ENCODE results near the gene KCNK3. TPM values are rescaled to one million over a fixed set of nuclear protein-coding genes. Genes with fewer than 3 reads are reported as not detected.

KCNK3 gene
- total and polyA plus RNA-seq, 9 donors: 0.88 to 4.0 (median 1.4) TPM

DNA sequence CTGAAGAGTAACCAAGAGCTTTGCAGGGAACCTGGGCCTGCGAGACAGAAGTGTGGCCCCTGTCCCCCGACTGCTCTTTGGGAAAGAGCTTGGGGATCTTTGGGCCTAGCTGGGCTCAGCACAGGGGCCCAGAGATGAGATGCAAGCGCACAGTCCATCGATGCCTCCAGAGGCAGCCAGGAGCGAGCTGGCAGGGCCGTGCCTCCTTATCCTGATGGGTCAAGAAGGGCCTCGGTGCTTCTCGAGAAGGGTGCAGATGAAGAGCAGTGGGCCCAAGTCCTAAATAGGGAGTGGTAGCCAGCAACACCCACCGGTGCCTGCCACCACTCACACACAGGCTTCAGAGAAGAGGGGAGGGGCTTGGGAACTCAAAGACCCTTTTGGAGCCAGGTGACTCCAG lies 17.6 kb downstream of the KCNK3 start:
- H3K4me1 ChIP-seq (ENCODE audit: control insufficient read depth, insufficient read depth, low read length): peaks cover 81% of the 10 kb centered on the region
- WGBS (ENCODE audit: insufficient coverage): 62% methylated on average over 4 of the region's 9 CpGs

DNA sequence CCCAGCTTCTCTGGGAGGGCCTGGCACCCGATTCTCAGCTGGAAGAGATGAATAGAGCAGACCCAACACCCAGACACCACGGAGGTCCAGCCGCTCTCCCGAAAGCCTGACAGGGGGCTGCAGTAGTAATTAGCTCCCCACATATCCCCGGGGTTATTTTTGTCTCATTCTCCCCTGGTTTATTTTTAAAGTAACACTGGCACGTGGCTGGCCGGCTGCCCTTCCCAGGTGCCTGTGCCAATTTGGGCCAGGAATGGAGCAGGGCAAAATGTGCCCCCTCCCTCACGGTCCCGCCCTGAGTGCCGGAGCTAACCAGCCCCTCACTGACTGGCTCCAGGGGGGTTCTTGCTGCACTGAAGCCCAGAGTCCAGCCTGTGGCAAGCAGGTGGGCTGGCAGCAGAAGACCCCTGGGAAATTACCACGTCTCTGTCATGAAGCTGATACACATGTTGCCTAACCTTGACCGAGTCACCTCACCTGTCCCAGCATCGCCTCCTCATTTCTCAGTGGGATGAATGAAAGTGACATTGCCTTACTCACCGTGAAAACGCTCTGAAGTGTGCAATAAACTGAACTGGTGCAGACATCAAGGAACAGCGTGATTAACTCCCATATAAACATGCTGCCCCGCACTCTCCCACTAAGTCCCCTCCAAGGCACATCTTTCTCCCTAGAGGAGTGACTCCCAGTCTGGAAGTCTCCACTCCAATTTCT lies 18.4 kb downstream of the KCNK3 start:
- WGBS (ENCODE audit: insufficient coverage): 52% methylated on average over 15 of the region's 17 CpGs
- H3K27me3 ChIP-seq (ENCODE audit: control insufficient read depth, insufficient read depth, low read length): peaks cover under 1% of the 10 kb centered on the region
- H3K27ac ChIP-seq (ENCODE audit: low read length): peak overlapping the region; percentile 51
- no peak overlapping the region for H3K4me3 ChIP-seq (ENCODE audit: low read length)
- H3K36me3 ChIP-seq (ENCODE audit: control insufficient read depth, insufficient read depth, low read length): no peaks in the 10 kb centered on the region
- H3K4me1 ChIP-seq (ENCODE audit: control insufficient read depth, insufficient read depth, low read length): peaks cover 86% of the 10 kb centered on the region
- no peak for DNase-seq
- H3K9me3 ChIP-seq (replicated peaks; ENCODE audit: control insufficient read depth, low read depth, low read length): no peaks in the 10 kb centered on the region

More for the DNA sequence above, 17.6 kb downstream of the KCNK3 start:
- Histone ChIP-seq H3K4me3 (ENCODE audit: low read length) (no peak overlapping the region), H3K36me3 (ENCODE audit: control insufficient read depth, insufficient read depth, low read length) (no peaks in the 10 kb centered on the region), H3K27me3 (ENCODE audit: control insufficient read depth, insufficient read depth, low read length) (peaks cover 2% of the 10 kb centered on the region), H3K27ac (ENCODE audit: low read length) (no peak overlapping the region), H3K9me3 (replicated peaks; ENCODE audit: control insufficient read depth, low read depth, low read length) (no peaks in the 10 kb centered on the region)
- DNase-seq: no peak

DNA sequence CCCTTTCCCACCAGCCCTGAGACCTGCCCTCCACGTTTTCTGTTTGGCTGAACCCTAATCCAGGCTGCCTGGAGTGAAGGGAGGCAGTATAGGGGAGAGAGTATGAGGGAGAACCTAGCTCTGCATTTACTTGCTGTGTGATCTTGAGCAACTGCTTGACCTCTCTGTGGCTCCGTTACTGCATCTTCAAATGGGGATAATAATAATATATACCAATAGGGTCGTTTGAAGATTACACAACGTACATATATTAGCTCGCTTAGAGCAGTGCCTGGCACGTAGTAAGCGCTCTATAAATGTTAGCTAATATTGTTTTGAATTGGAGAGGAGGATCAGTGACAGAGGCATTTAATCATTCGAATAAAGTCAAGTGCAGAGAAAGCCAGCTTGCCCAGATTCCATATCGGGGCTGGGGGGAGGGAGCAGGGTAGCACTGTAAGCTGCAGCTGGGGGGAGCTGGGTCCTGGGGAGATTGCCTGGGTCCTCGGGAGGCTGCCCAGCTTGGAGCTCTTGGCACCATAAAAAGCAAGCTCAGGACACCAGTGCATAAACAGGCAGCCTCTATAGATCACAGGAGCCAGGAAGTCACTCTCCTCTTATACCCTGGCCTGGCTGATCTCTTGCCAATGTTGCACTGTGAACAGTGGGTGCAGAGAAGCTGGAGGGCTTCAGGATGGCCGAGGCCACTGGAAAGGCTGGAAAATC lies 19.1 kb downstream of the KCNK3 start:
- no peaks in the 10 kb centered on the region for H3K9me3 ChIP-seq (replicated peaks; ENCODE audit: control insufficient read depth, low read depth, low read length)
- peaks cover 80% of the 10 kb centered on the region for H3K4me1 ChIP-seq (ENCODE audit: control insufficient read depth, insufficient read depth, low read length)
- H3K27ac ChIP-seq (ENCODE audit: low read length): no peak overlapping the region
- no peak for DNase-seq
- H3K4me3 ChIP-seq (ENCODE audit: low read length): no peak overlapping the region
- WGBS (ENCODE audit: insufficient coverage): 76% methylated on average over 7 of the region's 11 CpGs
- H3K36me3 ChIP-seq (ENCODE audit: control insufficient read depth, insufficient read depth, low read length): no peaks in the 10 kb centered on the region
- no peaks in the 10 kb centered on the region for H3K27me3 ChIP-seq (ENCODE audit: control insufficient read depth, insufficient read depth, low read length)

DNA sequence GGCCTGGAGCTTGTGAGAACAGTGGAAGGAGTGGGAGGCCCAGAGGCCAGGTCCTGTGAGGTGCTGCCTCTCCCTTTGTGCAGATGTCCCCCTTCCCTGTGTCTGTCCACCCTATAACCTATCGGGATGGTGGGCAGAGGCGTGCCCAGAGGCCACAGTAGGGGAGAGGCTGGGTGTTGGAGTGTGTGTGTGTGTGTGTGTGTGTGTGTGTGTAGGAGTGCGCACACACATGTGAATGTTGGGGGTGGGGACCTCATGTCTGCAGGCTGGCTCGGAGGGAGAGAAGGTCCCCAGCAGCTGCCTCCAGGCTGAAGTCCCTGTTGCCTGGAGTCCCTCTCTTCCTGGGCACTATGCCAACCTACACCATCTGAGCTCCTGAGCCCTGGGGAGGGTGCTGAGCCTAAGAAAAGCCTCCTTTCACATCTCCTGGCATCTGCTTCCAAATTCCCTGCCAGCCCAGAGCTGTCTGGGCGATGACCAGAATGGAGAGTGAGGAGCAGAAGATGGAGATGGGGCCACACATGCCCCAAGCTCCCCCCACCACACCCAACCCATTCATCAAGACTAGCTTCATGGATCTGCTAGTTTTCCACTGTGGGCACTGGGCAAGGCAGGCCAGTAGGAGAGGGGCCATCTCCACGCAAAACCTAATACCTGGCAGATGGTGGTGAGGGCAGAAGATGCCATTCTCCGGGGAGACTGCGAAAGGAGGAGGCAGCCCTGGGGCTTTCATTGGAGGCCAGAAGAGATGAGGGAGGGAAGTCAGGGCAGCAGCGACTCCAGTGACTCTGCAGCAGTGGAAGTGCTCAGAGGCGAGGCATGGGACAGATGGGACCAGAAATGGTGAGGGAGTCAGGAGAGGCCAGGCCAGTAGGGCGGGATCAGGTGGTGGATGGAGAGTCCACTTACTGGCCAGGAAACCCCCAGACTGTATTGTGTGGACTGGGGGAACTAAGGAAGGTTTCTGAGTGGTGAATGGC lies 20.3 kb downstream of the KCNK3 start:
- no peak overlapping the region for H3K4me3 ChIP-seq (ENCODE audit: low read length)
- peaks cover 3% of the 10 kb centered on the region for H3K9me3 ChIP-seq (replicated peaks; ENCODE audit: control insufficient read depth, low read depth, low read length)
- H3K4me1 ChIP-seq (ENCODE audit: control insufficient read depth, insufficient read depth, low read length): peaks cover 68% of the 10 kb centered on the region
- H3K27ac ChIP-seq (ENCODE audit: low read length): peak overlapping the region; percentile 65
- H3K36me3 ChIP-seq (ENCODE audit: control insufficient read depth, insufficient read depth, low read length): no peaks in the 10 kb centered on the region
- peak; percentile 86 for DNase-seq
- no peaks in the 10 kb centered on the region for H3K27me3 ChIP-seq (ENCODE audit: control insufficient read depth, insufficient read depth, low read length)
- 92% methylated on average over 6 of the region's 11 CpGs for WGBS (ENCODE audit: insufficient coverage)

DNA sequence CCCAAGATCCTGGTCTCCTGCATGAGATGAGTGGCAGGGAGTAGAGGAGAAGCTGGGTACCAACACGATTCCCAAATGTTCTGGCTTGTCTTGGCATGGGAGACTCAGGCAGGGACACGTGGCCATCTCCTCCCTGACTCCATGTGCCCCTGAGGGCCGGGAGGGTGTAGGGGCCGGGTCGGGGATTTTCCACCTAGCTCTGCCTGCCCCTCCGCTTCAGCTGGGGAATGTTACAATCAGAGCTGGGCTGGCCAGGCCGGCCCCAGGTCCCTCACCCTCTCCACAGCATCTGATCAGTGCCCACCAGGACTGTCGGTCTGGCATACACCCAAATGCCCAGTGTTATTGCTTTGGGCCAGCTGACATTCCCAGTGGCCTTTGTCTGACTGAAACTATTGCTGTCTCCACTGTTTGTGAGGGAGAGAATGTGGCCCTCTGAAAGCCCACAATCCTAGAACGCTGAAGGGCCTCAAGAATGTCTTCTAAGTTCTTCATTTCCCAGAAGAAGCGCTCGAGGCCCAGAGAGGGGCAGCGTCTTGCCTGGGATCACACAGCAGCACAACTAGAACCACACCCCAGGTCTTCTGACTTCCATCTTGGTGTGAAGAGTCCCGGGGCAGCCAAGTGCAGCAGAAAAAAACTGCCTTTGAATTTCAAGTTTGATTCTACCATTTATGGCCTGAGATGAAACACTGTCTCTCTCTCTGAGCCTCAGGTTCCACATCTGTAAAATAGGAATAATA lies 23.2 kb downstream of the KCNK3 start:
- peaks cover 3% of the 10 kb centered on the region for H3K9me3 ChIP-seq (replicated peaks; ENCODE audit: control insufficient read depth, low read depth, low read length)
- no peaks in the 10 kb centered on the region for H3K36me3 ChIP-seq (ENCODE audit: control insufficient read depth, insufficient read depth, low read length)
- H3K27ac ChIP-seq (ENCODE audit: low read length): no peak overlapping the region
- WGBS (ENCODE audit: insufficient coverage): 84% methylated on average over 9 of the region's 13 CpGs
- no peak overlapping the region for H3K4me3 ChIP-seq (ENCODE audit: low read length)
- DNase-seq: no peak
- no peaks in the 10 kb centered on the region for H3K27me3 ChIP-seq (ENCODE audit: control insufficient read depth, insufficient read depth, low read length)
- H3K4me1 ChIP-seq (ENCODE audit: control insufficient read depth, insufficient read depth, low read length): peaks cover 58% of the 10 kb centered on the region

DNA sequence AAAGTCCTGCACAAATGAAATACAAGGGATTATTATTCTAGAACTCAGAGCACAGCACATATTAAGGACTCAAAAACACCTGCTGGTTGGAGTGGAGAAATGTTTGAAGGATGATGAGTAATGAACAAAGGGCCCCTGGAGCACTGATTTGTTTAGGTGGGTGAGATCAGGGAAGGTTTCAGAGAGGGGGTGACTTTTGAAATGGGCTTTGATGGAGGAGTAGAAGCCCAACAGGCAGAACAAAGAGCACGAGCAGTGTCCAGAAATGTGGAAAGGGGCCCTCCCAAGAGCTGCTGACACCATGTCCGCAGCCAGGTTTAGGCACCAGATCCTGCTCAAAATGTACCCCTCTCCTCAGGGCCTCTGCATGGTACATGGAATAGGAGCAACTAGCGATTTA lies 23.8 kb downstream of the KCNK3 start:
- peaks cover 58% of the 10 kb centered on the region for H3K4me1 ChIP-seq (ENCODE audit: control insufficient read depth, insufficient read depth, low read length)
- H3K36me3 ChIP-seq (ENCODE audit: control insufficient read depth, insufficient read depth, low read length): no peaks in the 10 kb centered on the region
- H3K27ac ChIP-seq (ENCODE audit: low read length): no peak overlapping the region
- no peak for DNase-seq
- peaks cover 3% of the 10 kb centered on the region for H3K9me3 ChIP-seq (replicated peaks; ENCODE audit: control insufficient read depth, low read depth, low read length)
- H3K27me3 ChIP-seq (ENCODE audit: control insufficient read depth, insufficient read depth, low read length): no peaks in the 10 kb centered on the region
- no peak overlapping the region for H3K4me3 ChIP-seq (ENCODE audit: low read length)
- WGBS (ENCODE audit: insufficient coverage): no CpG with 5 or more reads among the region's 3 CpGs

DNA sequence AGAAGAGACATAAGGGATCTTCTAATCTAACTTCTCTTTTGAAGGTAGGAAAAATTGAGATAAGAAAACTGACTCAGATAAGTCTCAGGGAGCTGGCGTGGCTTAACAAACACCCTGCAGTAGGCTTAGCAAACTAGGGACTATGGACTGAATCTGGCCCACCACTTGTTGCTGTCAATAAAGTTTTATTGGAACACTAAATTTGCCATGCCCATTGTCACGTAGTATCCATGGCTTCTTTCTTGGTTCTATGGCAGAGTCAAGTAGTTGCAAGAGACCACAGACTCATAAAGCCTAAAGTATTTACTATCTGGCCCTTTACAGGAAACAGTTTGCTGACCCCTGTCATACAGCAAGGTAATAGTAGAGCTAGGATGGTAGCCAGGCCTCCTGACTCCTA lies 24.2 kb downstream of the KCNK3 start:
- H3K4me1 ChIP-seq (ENCODE audit: control insufficient read depth, insufficient read depth, low read length): peaks cover 58% of the 10 kb centered on the region
- no peak overlapping the region for H3K4me3 ChIP-seq (ENCODE audit: low read length)
- peaks cover 3% of the 10 kb centered on the region for H3K9me3 ChIP-seq (replicated peaks; ENCODE audit: control insufficient read depth, low read depth, low read length)
- no peak overlapping the region for H3K27ac ChIP-seq (ENCODE audit: low read length)
- WGBS (ENCODE audit: insufficient coverage): 86% methylated on average over 1 of the region's 2 CpGs
- no peak for DNase-seq
- H3K36me3 ChIP-seq (ENCODE audit: control insufficient read depth, insufficient read depth, low read length): no peaks in the 10 kb centered on the region
- no peaks in the 10 kb centered on the region for H3K27me3 ChIP-seq (ENCODE audit: control insufficient read depth, insufficient read depth, low read length)

DNA sequence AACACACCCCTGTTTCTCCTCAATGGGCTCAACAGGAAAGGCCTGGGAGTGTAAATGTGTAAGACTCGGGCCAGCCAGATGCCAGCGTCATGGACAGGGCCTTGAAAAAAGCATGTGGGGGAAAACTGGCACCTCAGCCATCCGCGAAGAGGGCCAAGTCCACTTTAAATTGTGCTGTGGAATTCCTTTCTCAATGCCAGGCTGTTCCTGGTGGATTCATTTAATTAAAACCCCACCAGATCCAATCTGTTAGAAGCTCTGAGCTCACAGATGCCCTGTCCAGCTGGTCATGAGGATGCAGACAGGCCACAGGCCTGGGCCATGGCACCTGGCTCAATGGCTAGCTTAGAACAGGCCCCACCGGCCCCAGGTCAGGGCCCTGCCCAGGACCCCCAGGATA lies 24.8 kb downstream of the KCNK3 start:
- no peak overlapping the region for H3K4me3 ChIP-seq (ENCODE audit: low read length)
- H3K27me3 ChIP-seq (ENCODE audit: control insufficient read depth, insufficient read depth, low read length): no peaks in the 10 kb centered on the region
- peaks cover 54% of the 10 kb centered on the region for H3K4me1 ChIP-seq (ENCODE audit: control insufficient read depth, insufficient read depth, low read length)
- H3K36me3 ChIP-seq (ENCODE audit: control insufficient read depth, insufficient read depth, low read length): no peaks in the 10 kb centered on the region
- no peak for DNase-seq
- peaks cover 3% of the 10 kb centered on the region for H3K9me3 ChIP-seq (replicated peaks; ENCODE audit: control insufficient read depth, low read depth, low read length)
- no peak overlapping the region for H3K27ac ChIP-seq (ENCODE audit: low read length)
- 77% methylated on average over 5 of the region's 5 CpGs for WGBS (ENCODE audit: insufficient coverage)

DNA sequence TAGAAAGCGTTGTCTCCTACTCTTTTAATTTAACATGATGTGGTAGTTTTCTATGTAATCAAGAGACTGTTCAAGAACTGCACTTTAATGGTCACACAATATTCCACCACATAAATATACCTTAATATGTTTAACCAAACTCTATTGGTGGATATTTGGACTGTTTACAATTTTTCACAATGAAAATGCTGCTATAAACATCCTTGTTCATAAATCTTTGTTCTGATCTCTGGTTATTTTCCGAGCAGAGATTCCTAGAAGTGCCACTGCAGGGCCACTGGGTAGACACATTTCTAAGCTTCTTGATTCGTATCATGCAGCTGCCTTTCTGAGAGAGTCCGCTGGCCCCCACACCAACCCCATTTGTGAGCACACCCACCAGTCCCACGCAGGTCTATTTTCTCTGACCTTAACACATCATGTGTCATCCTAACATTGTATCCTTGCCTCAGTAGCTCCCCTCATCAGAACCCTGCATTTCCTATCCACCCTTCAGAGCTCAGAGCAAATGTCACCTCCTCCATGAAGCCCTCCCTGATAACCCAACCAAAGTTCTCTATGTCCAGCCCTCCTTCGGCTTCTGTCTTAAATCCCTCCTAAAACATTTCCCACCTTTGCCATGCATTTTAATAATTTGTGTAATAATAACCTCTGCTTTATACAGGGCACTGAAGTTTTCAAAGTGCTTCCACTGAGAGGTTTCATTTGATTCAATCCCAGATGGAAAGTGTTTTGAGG lies 26.6 kb downstream of the KCNK3 start:
- 75% methylated on average over 4 of the region's 6 CpGs for WGBS (ENCODE audit: insufficient coverage)
- H3K9me3 ChIP-seq (replicated peaks; ENCODE audit: control insufficient read depth, low read depth, low read length): peaks cover 3% of the 10 kb centered on the region
- H3K36me3 ChIP-seq (ENCODE audit: control insufficient read depth, insufficient read depth, low read length): no peaks in the 10 kb centered on the region
- DNase-seq: no peak
- peaks cover 48% of the 10 kb centered on the region for H3K4me1 ChIP-seq (ENCODE audit: control insufficient read depth, insufficient read depth, low read length)
- H3K27me3 ChIP-seq (ENCODE audit: control insufficient read depth, insufficient read depth, low read length): no peaks in the 10 kb centered on the region
- H3K27ac ChIP-seq (ENCODE audit: low read length): no peak overlapping the region
- H3K4me3 ChIP-seq (ENCODE audit: low read length): no peak overlapping the region
